Astrocyte (in vitro differentiated cells and primary cell): ENCODE results near the gene PRRT2. TPM values are rescaled to one million over a fixed set of nuclear protein-coding genes. Genes with fewer than 3 reads are reported as not detected.
"Not testable (repeated sequence)": the region's sequence is repeated elsewhere in the genome, so short reads cannot be mapped to it uniquely, and the experiment has no call there.

Source experiments
- DNase-seq: peaks from one replicate; pipeline ENCODE4 v3.0.0-alpha.2; 2010; ENCODE audit warnings: low read depth
- FAIRE-seq: peaks from 2 replicates; lab custom pipeline; 2011; peaks lifted over from hg19 to GRCh38; lab: Jason Lieb, UNC
- H2AFZ ChIP-seq: 2 replicates; pipeline ENCODE4 v1.6.0; 2012; ENCODE audit warnings: low read depth, low read length, inconsistent platforms
- H3K27ac ChIP-seq: 2 replicates; pipeline ENCODE4 v1.5.1; 2011; ENCODE audit warnings: low read depth, low read length, inconsistent platforms
- H3K27me3 ChIP-seq: 2 replicates; pipeline ENCODE4 v1.6.0; 2011; ENCODE audit warnings: low read length, inconsistent platforms; ENCODE audit not compliant: insufficient read depth
- H3K36me3 ChIP-seq: 2 replicates; pipeline ENCODE4 v1.5.1; 2011; ENCODE audit warnings: low read length, inconsistent platforms; ENCODE audit not compliant: insufficient read depth
- H3K4me1 ChIP-seq: 2 replicates; pipeline ENCODE4 v1.5.1; 2011; ENCODE audit warnings: low read length, inconsistent platforms; ENCODE audit not compliant: insufficient read depth
- H3K4me2 ChIP-seq: 2 replicates; pipeline ENCODE4 v1.6.0; 2012; ENCODE audit warnings: low read length, inconsistent platforms
- H3K4me3 ChIP-seq: 2 replicates; pipeline ENCODE4 v1.5.1; 2011; ENCODE audit warnings: low read depth, mild to moderate bottlenecking, low read length, inconsistent platforms; ENCODE audit not compliant: insufficient read depth
- H3K79me2 ChIP-seq: 2 replicates; pipeline ENCODE4 v1.6.0; 2012; ENCODE audit warnings: mild to moderate bottlenecking, low read length, inconsistent platforms; ENCODE audit not compliant: insufficient read depth
- H3K9ac ChIP-seq: 2 replicates; pipeline ENCODE4 v1.6.0; 2012; ENCODE audit warnings: mild to moderate bottlenecking, low read length, inconsistent platforms
- H3K9me3 ChIP-seq: 2 replicates; pipeline ENCODE4 v1.5.1; 2012; ENCODE audit warnings: low read depth, mild to moderate bottlenecking, low read length, inconsistent platforms; ENCODE audit not compliant: insufficient read depth
- H4K20me1 ChIP-seq: 2 replicates; pipeline ENCODE4 v1.6.0; 2012; ENCODE audit warnings: low read length, inconsistent platforms; ENCODE audit not compliant: insufficient read depth
- H3K27ac Mint-ChIP-seq: one replicate; pipeline ENCODE4 v1.8.0; 2021; ENCODE audit warnings: mild to moderate bottlenecking, mixed read lengths; ENCODE audit not compliant: unreplicated experiment
- H3K27me3 Mint-ChIP-seq: one replicate; pipeline ENCODE4 v1.8.0; 2021; ENCODE audit warnings: low read depth, mixed read lengths; ENCODE audit not compliant: unreplicated experiment
- H3K36me3 Mint-ChIP-seq: one replicate; pipeline ENCODE4 v1.8.0; 2021; ENCODE audit warnings: low read depth, mixed read lengths; ENCODE audit not compliant: unreplicated experiment
- H3K4me1 Mint-ChIP-seq: one replicate; pipeline ENCODE4 v1.8.0; 2021; ENCODE audit warnings: low read depth, mixed read lengths; ENCODE audit not compliant: unreplicated experiment
- H3K4me3 Mint-ChIP-seq: one replicate; pipeline ENCODE4 v1.8.0; 2021; ENCODE audit warnings: mild to moderate bottlenecking, moderate library complexity, mixed read lengths; ENCODE audit not compliant: unreplicated experiment
- H3K9me3 Mint-ChIP-seq: one replicate; pipeline ENCODE4 v1.8.0; 2021; ENCODE audit warnings: mild to moderate bottlenecking, mixed read lengths; ENCODE audit not compliant: unreplicated experiment
- CTCF ChIP-seq: IDR thresholded peaks from 2 replicates; pipeline ENCODE4 v1.5.1; 2011; ENCODE audit warnings: low read depth, mild to moderate bottlenecking, inconsistent platforms, low read length, moderate library complexity; ENCODE audit not compliant: insufficient read depth
- EZH2 ChIP-seq: IDR thresholded peaks from 2 replicates; pipeline ENCODE4 v1.6.1; 2012; ENCODE audit warnings: mild to moderate bottlenecking, low read length, inconsistent platforms; ENCODE audit not compliant: insufficient read depth
- total RNA-seq: library from RNA; stranded (reverse); gene quantifications from 2 replicates; pipeline ENCODE4 v1.2.1, GENCODE V29; 2021

PRRT2 gene
- total RNA-seq, 1 donor from 2014 or later, result 6.2 TPM

DNA sequence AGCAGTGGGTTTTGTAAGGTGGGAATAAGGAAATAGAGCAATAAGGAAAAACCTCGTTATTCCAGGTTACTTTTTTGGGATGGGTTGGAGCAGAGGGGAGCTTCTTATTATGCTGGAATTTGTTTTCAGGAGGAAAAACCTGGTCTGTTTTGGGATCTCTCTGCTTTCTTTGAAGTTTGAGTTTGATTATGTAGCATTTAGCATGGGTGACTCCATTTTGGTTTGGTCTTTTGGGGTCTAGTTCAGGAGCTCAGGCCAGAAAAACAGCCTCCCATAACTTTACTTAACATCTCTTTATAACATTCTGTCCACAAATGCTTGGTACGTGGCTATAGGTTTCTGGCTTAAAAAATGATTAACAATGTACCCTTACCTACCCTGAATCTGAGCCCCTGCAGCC is 42.5 kb upstream of the PRRT2 start:
- Histone ChIP-seq H3K9me3 (no peaks in the 10 kb centered on the region), H2AFZ (no peak overlapping the region), H3K4me2 (no peak overlapping the region), H3K36me3 (no peaks in the 10 kb centered on the region), H3K27me3 (no peaks in the 10 kb centered on the region), H3K4me1 (no peaks in the 10 kb centered on the region), H3K4me3 (no peak overlapping the region), H3K9ac (no peak overlapping the region), H3K27ac (no peak overlapping the region), H3K79me2 (no peaks in the 10 kb centered on the region), H4K20me1 (no peaks in the 10 kb centered on the region)
- no peaks in the 10 kb centered on the region for H3K9me3 Mint-ChIP-seq
- H3K36me3 Mint-ChIP-seq, result no peaks in the 10 kb centered on the region
- no peak overlapping the region for H3K27ac Mint-ChIP-seq
- FAIRE-seq (no peak), DNase-seq (no peak)
- H3K4me3 Mint-ChIP-seq, result no peak overlapping the region
- peaks cover 12% of the 10 kb centered on the region for H3K27me3 Mint-ChIP-seq
- H3K4me1 Mint-ChIP-seq, result no peaks in the 10 kb centered on the region
- TF ChIP-seq CTCF (no peak), EZH2 (no peak)

DNA sequence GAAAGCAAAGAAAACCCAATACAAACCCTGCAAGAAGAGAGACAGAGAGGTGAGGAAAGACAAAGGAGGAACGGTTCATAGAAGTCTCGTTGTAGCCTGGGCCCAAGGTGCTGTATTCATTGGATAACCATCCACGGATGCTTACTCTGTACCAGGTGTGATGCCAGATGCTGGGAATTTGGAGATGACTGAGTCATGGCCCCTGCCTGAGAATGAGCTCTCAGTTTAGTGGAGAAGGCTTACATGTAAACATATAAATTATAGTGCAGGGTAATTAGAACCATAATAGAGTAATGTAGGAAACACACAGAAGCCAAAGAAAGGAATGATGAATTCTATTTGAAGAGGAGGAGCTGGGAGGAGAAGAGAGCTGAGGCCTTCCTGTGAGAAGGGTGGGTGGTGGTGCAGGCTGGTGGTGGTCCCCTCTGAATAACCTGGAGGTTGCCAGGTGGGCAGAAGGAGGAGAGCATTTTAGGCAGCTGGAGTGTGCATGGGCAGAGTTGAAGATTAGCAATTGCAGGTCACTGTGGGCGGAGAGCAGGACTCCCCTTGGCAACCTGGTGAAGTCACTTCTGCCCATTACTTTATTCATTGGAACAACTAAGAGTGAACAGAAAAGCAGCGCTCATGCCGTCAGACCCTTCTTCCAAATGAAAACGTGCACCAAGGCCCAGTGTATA is 41.6 kb upstream of the PRRT2 start:
- Histone ChIP-seq H3K4me2 (no peak overlapping the region), H3K4me3 (no peak overlapping the region), H3K79me2 (no peaks in the 10 kb centered on the region), H2AFZ (no peak overlapping the region), H4K20me1 (no peaks in the 10 kb centered on the region), H3K4me1 (no peaks in the 10 kb centered on the region), H3K27ac (no peak overlapping the region), H3K27me3 (no peaks in the 10 kb centered on the region), H3K36me3 (no peaks in the 10 kb centered on the region), H3K9ac (no peak overlapping the region), H3K9me3 (no peaks in the 10 kb centered on the region)
- no peak overlapping the region for H3K4me3 Mint-ChIP-seq
- no peaks in the 10 kb centered on the region for H3K36me3 Mint-ChIP-seq
- H3K9me3 Mint-ChIP-seq, result no peaks in the 10 kb centered on the region
- TF ChIP-seq CTCF (no peak), EZH2 (no peak)
- no peaks in the 10 kb centered on the region for H3K4me1 Mint-ChIP-seq
- FAIRE-seq (no peak), DNase-seq (no peak)
- H3K27ac Mint-ChIP-seq, result no peak overlapping the region
- peaks cover 9% of the 10 kb centered on the region for H3K27me3 Mint-ChIP-seq

- not testable (repeated sequence) for H3K27me3 ChIP-seq, H3K9me3 Mint-ChIP-seq, H3K4me1 Mint-ChIP-seq, H3K4me3 ChIP-seq, H2AFZ ChIP-seq, H3K36me3 ChIP-seq, H3K4me2 ChIP-seq, DNase-seq, FAIRE-seq, H3K36me3 Mint-ChIP-seq, H3K4me3 Mint-ChIP-seq, H4K20me1 ChIP-seq, H3K9ac ChIP-seq, H3K9me3 ChIP-seq, H3K27ac ChIP-seq, H3K79me2 ChIP-seq, H3K4me1 ChIP-seq, H3K27ac Mint-ChIP-seq, H3K27me3 Mint-ChIP-seq
These were observed 39.7 kb upstream of the PRRT2 start for GRCh38 chr16:29772330-29772729.
